Cerebellar nuclear complex (tissue), 1 donor: ENCODE data around the gene CCR8.
"Not testable (repeated sequence)": the region's sequence is repeated elsewhere in the genome, so short reads cannot be mapped to it uniquely, and the experiment has no call there.

Experiments
- DNase-seq, 2 experiments: peaks; one replicate each; lab custom pipeline; 2025; lab: John Stamatoyannopoulos, UW

The CCR8 gene

DNA sequence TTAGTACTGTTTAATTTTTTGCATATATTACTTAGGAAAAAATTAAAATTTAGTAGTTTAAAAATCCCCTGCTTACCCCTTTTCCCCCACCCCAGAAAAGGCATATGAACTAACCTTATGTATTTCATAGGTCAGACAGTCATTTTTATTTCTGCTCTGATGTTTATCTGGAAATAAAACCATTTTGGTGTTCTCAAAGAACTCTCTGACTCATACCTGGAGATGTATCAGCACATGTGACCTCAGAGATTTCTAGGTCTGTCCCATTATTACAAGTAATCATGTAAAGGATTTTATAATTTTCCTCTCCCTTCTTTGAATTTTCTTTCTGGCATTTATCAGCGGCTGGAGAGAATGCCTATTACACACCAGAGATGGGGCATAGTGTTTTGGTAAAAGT is 14.1 kb upstream of the CCR8 start:
- DNase-seq, result no peak

- DNase-seq, result no peak
Observed at GRCh38 chr3:39317571-39318169, 11.8 kb upstream of the CCR8 start.

GRCh38 chr3:39318301-39318700 is 11.2 kb upstream of the CCR8 start:
- DNase-seq, result no peak

- no peak for DNase-seq
Observed at GRCh38 chr3:39319249-39319648, 10.3 kb upstream of the CCR8 start.

DNA sequence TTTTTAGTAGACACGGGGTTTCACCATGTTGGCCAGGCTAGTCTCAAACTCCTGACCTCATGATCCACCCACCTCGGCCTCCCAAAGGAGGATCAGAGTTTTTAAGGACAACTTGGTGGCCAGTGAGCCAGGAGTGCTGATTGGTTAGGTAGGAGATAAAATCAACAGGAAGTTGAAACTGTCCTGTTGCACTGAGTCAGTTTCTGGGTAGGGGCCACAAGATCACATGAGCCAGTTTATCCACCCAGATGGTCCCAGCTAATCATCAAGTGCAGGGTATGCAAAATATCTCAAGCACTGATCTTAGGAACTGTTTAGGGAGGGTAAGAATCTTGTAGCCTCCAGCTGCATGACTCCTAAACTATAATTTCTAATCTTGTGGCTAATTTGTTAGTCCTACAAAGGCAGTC is 7.9 kb upstream of the CCR8 start:
- DNase-seq, result not testable (repeated sequence)

- DNase-seq, result not testable (repeated sequence)
Observed at GRCh38 chr3:39322209-39322715, 7.2 kb upstream of the CCR8 start.

- no peak for DNase-seq
Observed at GRCh38 chr3:39322936-39323335, 6.6 kb upstream of the CCR8 start.

DNA sequence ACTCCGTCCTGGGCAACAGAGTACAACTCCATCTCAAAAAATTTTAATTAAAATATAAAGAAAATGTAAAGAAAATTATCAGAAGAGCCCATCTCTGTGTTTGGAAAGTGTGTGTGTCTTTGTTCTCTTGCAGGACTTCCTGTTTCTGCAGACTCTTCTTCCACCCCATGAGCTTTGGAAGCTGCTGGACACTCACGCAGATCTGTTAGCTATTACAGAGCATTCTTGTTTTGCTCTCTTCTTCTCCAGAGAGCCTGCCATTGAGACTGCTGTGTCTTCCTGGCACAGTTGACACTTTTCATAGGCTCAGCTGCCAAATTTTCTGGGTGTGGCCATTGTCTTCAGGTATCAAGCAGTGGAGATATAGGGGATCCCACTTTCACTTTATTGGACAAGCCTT is 6.0 kb upstream of the CCR8 start:
- DNase-seq, result no peak

DNA sequence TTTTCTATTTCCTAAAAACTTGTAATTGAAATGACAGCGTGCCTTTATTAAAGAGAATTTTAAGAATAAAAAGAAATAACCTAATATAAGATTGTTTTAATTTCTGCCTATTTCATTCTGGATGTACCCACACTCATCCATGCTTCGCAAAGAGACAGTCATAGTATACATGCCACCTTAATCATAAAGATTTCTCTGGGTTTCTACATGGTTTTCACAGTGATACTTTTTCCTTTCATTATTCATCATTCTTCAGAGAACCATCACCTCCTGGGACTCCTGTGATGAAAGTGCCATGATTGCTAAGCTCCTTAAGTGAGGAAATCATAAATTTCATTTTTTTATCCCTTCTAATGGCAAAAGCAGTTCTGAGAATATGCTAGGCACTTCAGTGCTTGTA is 4.3 kb upstream of the CCR8 start:
- DNase-seq, result no peak

DNA sequence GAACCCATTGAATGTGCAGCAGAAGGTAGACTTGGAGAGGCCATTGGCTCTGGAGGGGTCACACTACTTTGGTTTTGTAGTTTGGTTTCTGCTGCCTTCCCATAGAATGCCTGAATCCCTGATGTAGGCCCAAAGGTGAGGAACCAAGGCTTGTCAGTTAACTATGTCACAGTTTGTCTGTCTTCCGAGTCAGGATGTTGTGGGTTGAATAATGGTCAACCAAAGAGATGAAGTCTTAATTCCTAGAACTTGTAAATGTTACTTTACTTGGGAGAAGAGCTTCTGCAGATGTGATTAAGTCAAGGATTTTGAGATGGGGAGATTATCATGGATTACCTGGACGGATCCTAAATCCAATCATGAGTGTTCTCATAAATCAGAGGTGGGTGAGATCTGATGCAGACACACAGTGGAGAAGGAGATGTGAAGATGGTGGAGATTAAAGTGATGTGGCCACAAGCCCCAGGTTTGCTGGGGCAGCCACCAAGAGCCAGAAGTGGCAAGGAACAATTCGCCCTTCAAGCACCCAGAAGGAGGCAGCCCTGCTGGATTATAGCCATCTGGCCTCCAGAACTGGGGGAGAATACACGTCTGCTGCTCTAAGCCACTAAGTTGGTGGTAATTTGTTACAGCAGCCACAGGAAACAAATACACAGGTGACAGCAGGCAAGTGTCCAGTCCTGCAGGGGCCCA is 2.3 kb upstream of the CCR8 start:
- no peak for DNase-seq

- DNase-seq, result no peak
Observed at GRCh38 chr3:39327746-39328349, 1.7 kb upstream of the CCR8 start.

- DNase-seq, result no peak
Observed at GRCh38 chr3:39330824-39331223, 1.3 kb downstream of the CCR8 start.

DNA sequence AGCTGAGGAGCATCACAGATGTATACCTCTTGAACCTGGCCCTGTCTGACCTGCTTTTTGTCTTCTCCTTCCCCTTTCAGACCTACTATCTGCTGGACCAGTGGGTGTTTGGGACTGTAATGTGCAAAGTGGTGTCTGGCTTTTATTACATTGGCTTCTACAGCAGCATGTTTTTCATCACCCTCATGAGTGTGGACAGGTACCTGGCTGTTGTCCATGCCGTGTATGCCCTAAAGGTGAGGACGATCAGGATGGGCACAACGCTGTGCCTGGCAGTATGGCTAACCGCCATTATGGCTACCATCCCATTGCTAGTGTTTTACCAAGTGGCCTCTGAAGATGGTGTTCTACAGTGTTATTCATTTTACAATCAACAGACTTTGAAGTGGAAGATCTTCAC is 3.0 kb downstream of the CCR8 start:
- DNase-seq, result no peak

- no peak for DNase-seq
Observed at GRCh38 chr3:39333607-39334006, 4.1 kb downstream of the CCR8 start.

- no peak for DNase-seq
Observed at GRCh38 chr3:39334205-39334604, 4.7 kb downstream of the CCR8 start.

- DNase-seq, result no peak
Observed at GRCh38 chr3:39338201-39338600, 8.7 kb downstream of the CCR8 start.

GRCh38 chr3:39339086-39339485 is 9.6 kb downstream of the CCR8 start:
- DNase-seq, result no peak

GRCh38 chr3:39343076-39343717 is 13.7 kb downstream of the CCR8 start:
- DNase-seq, result no peak

DNA sequence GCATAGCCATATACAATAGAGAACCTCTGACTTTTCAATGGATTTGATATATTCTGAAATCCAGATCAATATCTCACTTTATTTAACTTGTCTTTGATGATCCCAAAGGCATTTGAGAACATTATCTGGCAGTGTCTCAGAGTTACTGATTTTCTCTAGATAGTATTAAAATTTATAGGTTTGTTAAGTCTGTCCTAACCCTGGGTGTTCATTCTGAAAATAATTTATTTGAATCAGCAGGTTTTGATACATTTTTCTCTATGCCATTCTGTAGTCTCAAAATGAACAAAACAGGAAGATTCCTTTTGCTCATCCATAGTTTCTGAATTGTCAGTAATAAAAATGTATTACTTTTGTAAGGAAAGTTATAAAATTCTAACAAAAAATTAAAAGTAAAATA is 14.3 kb downstream of the CCR8 start:
- no peak for DNase-seq

DNA sequence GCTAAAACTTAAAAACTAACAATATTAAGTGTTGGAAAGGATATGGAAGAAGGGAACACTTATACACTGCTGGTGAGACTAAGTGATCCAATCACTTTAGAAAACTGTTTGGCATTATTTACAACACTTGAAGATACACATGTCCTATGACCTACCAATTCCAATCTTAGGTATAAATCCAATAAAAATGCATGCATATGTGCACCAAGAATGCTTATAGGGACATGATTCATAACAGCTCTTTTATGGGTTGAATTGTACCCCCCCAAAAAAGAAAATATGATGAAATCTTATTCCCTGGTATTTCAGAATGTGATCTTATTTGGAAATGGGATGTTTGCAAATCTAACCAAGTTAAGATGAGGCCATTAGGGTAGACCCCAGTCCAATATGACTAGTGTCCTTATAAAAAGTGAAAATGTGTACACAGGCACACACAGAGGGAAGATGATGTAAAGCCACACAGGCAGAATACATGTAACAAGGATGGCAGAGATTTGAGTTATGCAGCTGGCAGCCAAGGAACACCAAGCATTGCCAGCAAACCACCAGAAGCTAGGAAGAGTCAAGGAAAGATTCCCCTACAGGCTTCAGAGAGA is 15.3 kb downstream of the CCR8 start:
- DNase-seq, result no peak

DNA sequence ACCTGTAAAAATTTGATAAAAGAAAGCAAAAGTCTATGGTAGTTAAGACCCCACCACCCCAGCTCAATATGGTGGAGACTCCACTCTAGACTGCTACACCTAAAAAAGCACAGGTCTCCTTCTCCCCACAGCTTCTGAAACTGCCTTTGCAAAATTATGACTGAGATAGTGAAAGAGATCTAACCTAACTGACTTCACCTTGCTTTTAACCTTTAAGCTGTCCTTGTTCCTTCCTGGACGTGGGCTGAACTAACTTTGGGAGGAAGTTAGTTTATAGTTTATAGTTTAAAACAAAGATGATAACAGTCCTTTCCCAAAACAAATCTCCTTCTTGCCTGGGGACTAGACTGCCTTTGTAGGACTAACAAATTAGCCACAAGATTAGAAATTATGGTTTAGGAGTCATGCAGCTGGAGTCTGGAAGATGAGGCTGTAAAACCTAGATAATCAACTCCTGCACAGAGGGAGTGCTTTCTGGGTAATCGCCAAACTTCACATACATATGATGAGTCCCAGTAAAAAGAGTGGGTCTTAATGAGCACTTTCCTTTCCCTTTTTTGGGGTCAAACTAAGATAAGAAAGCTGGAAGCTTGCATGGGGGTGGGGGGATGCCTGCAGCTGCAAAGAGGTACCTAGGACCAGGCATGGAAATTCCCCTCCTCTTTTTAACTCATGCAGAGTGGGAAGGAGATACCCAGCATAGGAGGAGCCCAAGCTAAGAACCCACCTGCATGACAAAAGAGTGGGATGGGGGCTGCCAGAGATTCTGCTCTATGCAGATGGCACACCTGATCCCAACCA is 17.5 kb downstream of the CCR8 start:
- no peak for DNase-seq

- no peak for DNase-seq
Observed at GRCh38 chr3:39347586-39347876, 18.0 kb downstream of the CCR8 start.
